ENCODE measurements around the gene REG3A. TPM values are rescaled to one million over a fixed set of nuclear protein-coding genes. Genes with fewer than 3 reads are reported as not detected.

Gene REG3A
- total and polyA plus RNA-seq, 10 of the 15 experiments (the other 5 are each of a cell fraction or from before 2014, with no cell fraction given), result 0.62 TPM; not detected in 9

GRCh38 chr2:79191816-79192215 is 32.3 kb upstream of the REG3A start:
- Histone ChIP-seq H4K20me1 (ENCODE audit: control insufficient read depth, insufficient read depth) (no peaks in the 10 kb centered on the region), H3K79me2 (ENCODE audit: control insufficient read depth, insufficient read depth, low read length) (no peaks in the 10 kb centered on the region), H3K27ac (ENCODE audit: control insufficient read depth, insufficient read depth) (no peak overlapping the region), H2AFZ (ENCODE audit: control insufficient read depth, low read depth, low read length) (no peak overlapping the region), H3K4me2 (ENCODE audit: control insufficient read depth, insufficient read depth) (no peak overlapping the region), H3K9ac (ENCODE audit: control insufficient read depth, insufficient read depth, low read length) (no peak overlapping the region), H3K36me3 (ENCODE audit: control insufficient read depth in 2 of 2, insufficient read depth in 2 of 2, low read length in 1 of 2) (no peaks in the 10 kb centered on the region), H3K9me3 (replicated peaks; ENCODE audit: control insufficient read depth, insufficient read depth, low read length) (no peaks in the 10 kb centered on the region), H3K4me1 (ENCODE audit: control insufficient read depth, insufficient read depth, low read length) (no peaks in the 10 kb centered on the region), H3K4me3 (no peak overlapping the region), H3K27me3 (replicated peaks in 1 of 2; ENCODE audit: control insufficient read depth in 2 of 2, insufficient read depth in 2 of 2, low read length in 1 of 2) (no peaks in the 10 kb centered on the region)
- RAD21 ChIA-PET (ENCODE audit: unreplicated experiment), result no interaction called here
- SMC1A ChIA-PET (ENCODE audit: uncharacterized antibody, unreplicated experiment), result no interaction called here
- CTCF ChIA-PET, result no interaction called here
- no peak for ATAC-seq
- TF ChIP-seq MEF2B (IDR thresholded peaks at IDR 0.05; ENCODE audit: partially characterized antibody, poor library complexity, severe bottlenecking) (no peak), ELK1 (IDR thresholded peaks at IDR 0.05; ENCODE audit: low read depth, low read length) (no peak), STAT3 (IDR thresholded peaks at IDR 0.05; ENCODE audit: low read depth, low read length) (no peak), ATF7 (IDR thresholded peaks at IDR 0.05; ENCODE audit: low read depth) (no peak), SMC3 (IDR thresholded peaks at IDR 0.05; ENCODE audit: borderline replicate concordance, low read length) (no peak), ZSCAN29 (IDR thresholded peaks at IDR 0.05) (no peak), IKZF2 (IDR thresholded peaks at IDR 0.05) (no peak), HDAC2 (IDR thresholded peaks at IDR 0.05) (no peak), TARDBP (IDR thresholded peaks at IDR 0.05; ENCODE audit: borderline replicate concordance) (no peak), ZNF592 (IDR thresholded peaks at IDR 0.05) (no peak)
- WGBS (ENCODE audit: insufficient coverage, insufficient replicate concordance, low lambda C conversion rate, missing lambda C conversion rate), result 44% methylated on average over 7 of the region's 7 CpGs
- POLR2A ChIA-PET, result no interaction called here
- intact Hi-C loops (cut with micrococcal nuclease; ENCODE audit: unreplicated experiment) (no loop called here), in situ Hi-C loops (cut with MboI) (no loop called here)
- no peak for FAIRE-seq
- no peak for DNase-seq (ENCODE audit: low read depth, low spot score)
- no TSS peak for BruUV-seq (replicated peaks)
